CD4-positive, alpha-beta memory T cell (primary cell): ENCODE results near the gene FIGNL1. TPM values are rescaled to one million over a fixed set of nuclear protein-coding genes. Genes with fewer than 3 reads are reported as not detected.
A peak's percentile ranks its signal among the peaks of the same experiment; 100 is the strongest.

Experiments
- CTCF ChIA-PET: fragments of 350-600 bp; sonication (Branson Sonifier 250); formaldehyde crosslinking; loops from one replicate; lab custom pipeline; 2021; ENCODE audit warnings: inconsistent platforms; ENCODE audit not compliant: partially characterized antibody; lab: Charles Lee
- POLR2A ChIA-PET: fragments of 350-600 bp; sonication (Branson Sonifier 250); formaldehyde crosslinking; loops from one replicate; lab custom pipeline; 2021; ENCODE audit not compliant: partially characterized antibody; lab: Charles Lee
- DNase-seq, 5 donors: peaks; one replicate each; pipeline versions ENCODE4 v3.0.0 to v3.0.0-alpha.2; 2020 to 2022; ENCODE audit warnings: mixed read lengths in 1 of 5
- H3K27ac ChIP-seq: one replicate; pipeline ENCODE4 v1.7.0; 2013; ENCODE audit warnings: low read depth, low read length
- H3K27me3 ChIP-seq: 2 replicates; pipeline ENCODE4 v1.7.0; 2013; ENCODE audit warnings: mild to moderate bottlenecking, low read length, moderate library complexity; ENCODE audit not compliant: insufficient read depth
- H3K36me3 ChIP-seq: 2 replicates; pipeline ENCODE4 v1.7.0; 2013; ENCODE audit warnings: mild to moderate bottlenecking, low read length, moderate library complexity; ENCODE audit not compliant: insufficient read depth
- H3K4me1 ChIP-seq: 2 replicates; pipeline ENCODE4 v1.7.0; 2013; ENCODE audit warnings: mild to moderate bottlenecking, low read length, moderate library complexity; ENCODE audit not compliant: insufficient read depth
- H3K4me3 ChIP-seq, 2 donors: one replicate each; pipeline ENCODE4 v1.7.0; 2013; ENCODE audit warnings: low read length in 2 of 2, mild to moderate bottlenecking in 1 of 2
- H3K9me3 ChIP-seq, 2 donors: one replicate each; pipeline ENCODE4 v1.7.0; 2013; ENCODE audit warnings: low read length in 2 of 2, control low read depth in 1 of 2; ENCODE audit not compliant: control insufficient read depth in 1 of 2
- H3K27ac Mint-ChIP-seq, 7 donors: one replicate each; pipeline ENCODE4 v1.8.0; 2020 to 2021; ENCODE audit warnings: mixed read lengths in 7 of 7, mild to moderate bottlenecking in 6 of 7, inconsistent platforms in 3 of 7, moderate library complexity in 3 of 7
- H3K27me3 Mint-ChIP-seq, 2 donors: one replicate each; pipeline ENCODE4 v1.8.0; 2020 to 2021; ENCODE audit warnings: mixed read lengths in 2 of 2
- H3K36me3 Mint-ChIP-seq, 2 donors: one replicate each; pipeline ENCODE4 v1.8.0; 2020 to 2021; ENCODE audit warnings: mixed read lengths in 2 of 2, inconsistent platforms in 1 of 2, mild to moderate bottlenecking in 1 of 2
- H3K4me1 Mint-ChIP-seq, 4 donors: one replicate each; pipeline ENCODE4 v1.8.0; 2020 to 2021; ENCODE audit warnings: mixed read lengths in 4 of 4, mild to moderate bottlenecking in 1 of 4
- H3K4me3 Mint-ChIP-seq, 8 donors: one replicate each; pipeline ENCODE4 v1.8.0; 2020 to 2021; ENCODE audit warnings: mixed read lengths in 8 of 8, mild to moderate bottlenecking in 7 of 8, moderate library complexity in 6 of 8, inconsistent platforms in 3 of 8
- H3K9me3 Mint-ChIP-seq, 8 donors: one replicate each; pipeline ENCODE4 v1.8.0; 2020 to 2021; ENCODE audit warnings: mixed read lengths in 8 of 8, mild to moderate bottlenecking in 5 of 8, inconsistent platforms in 3 of 8, moderate library complexity in 1 of 8
- intact Hi-C: fragments of 100-400 bp; cut with micrococcal nuclease; formaldehyde crosslinking; loops from one replicate; pipeline ENCODE4 v1.15.1; 2023
- polyA plus RNA-seq, 2 donors: library from polyadenylated mRNA; unstranded; fragments of 300-500 nt; fragmentation: Illumina TruSeq; gene quantifications; one replicate each; pipeline ENCODE4 v1.2.3, GENCODE V29; 2021
- total RNA-seq, 2 experiments: library from RNA; stranded (reverse); gene quantifications; one replicate each; pipeline ENCODE4 v1.2.3, GENCODE V29; 2021

Gene FIGNL1
- total and polyA plus RNA-seq, 4 experiments from 2014 or later = 4.8 to 17.1 (median 14.2) TPM

DNA sequence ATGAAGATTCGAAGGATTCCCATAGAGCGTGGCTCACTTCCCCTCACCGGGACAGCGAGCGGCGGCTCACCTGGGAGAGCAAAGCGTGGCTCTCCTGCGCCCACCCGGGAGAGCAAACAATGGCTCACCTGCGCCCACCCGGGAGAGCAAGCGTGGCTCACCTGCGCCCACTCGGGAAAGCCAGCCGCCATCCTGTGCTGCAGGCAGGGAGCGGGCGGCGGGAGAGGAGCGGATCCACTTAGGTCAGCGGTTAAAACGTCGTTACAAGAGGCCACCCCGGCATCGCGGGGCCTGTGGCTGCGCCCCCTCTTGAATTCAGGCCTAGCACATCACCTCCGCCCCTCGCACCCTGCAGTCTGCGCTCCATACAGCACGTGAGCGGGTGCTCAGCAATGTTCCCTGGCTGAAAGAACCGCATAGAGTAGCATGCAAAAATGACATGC is 461 bp upstream of the FIGNL1 start:
- CTCF ChIA-PET = interaction anchor here (1.2 kb wide), 1 partner anchor 308 kb away, joined by 3 read pairs; no protein-coding TSS in a partner anchor
- Histone ChIP-seq H3K4me1 (peaks cover 20% of the 10 kb centered on the region), H3K27ac (peak overlapping the region; percentile 79), H3K9me3 (no peaks in the 10 kb centered on the region), H3K27me3 (no peaks in the 10 kb centered on the region), H3K36me3 (peaks cover 11% of the 10 kb centered on the region), H3K4me3 (peak overlapping the region; percentile 66 to 73)
- Mint-ChIP-seq H3K27ac (peak overlapping the region; percentile 17 to 99 (median 96)), H3K9me3 (no peaks in the 10 kb centered on the region), H3K4me3 (peak overlapping the region; percentile 87 to 97 (median 92)), H3K36me3 (peaks cover 16 to 17% of the 10 kb centered on the region in 2 donors), H3K4me1 (peaks cover 17 to 28% (median 19%) of the 10 kb centered on the region in 4 donors), H3K27me3 (no peaks in the 10 kb centered on the region)
- peak in 1 of 5 donors; percentile 29 for DNase-seq
- POLR2A ChIA-PET = interaction anchor here (0.7 to 1.7 kb wide), 6 partner anchors 12 to 211 kb away, joined by 3 to 7 read pairs (median 3); no protein-coding TSS in a partner anchor
- intact Hi-C loops = loop anchor here (1.0 to 5.0 kb wide), 3 partner anchors 18 to 712 kb away; partner anchors contain the start of gene ZPBP

- peak overlapping the region; percentile 79 for H3K27ac ChIP-seq
- CTCF ChIA-PET = interaction anchor here (0.9 to 1.2 kb wide), 2 partner anchors 18 to 307 kb away, joined by 3 read pairs; no protein-coding TSS in a partner anchor
- H3K4me1 ChIP-seq = peaks cover 20% of the 10 kb centered on the region
- POLR2A ChIA-PET = interaction anchor here (1.1 to 1.7 kb wide), 5 partner anchors 11 to 243 kb away, joined by 3 to 7 read pairs (median 3); no protein-coding TSS in a partner anchor
- DNase-seq = peak in 1 of 5 donors; percentile 4
- H3K27me3 Mint-ChIP-seq = no peaks in the 10 kb centered on the region
- peak overlapping the region; percentile 87 to 95 (median 91) for H3K4me3 Mint-ChIP-seq
- H3K36me3 Mint-ChIP-seq = peaks cover 14 to 21% of the 10 kb centered on the region in 2 donors
- H3K4me3 ChIP-seq = peak overlapping the region; percentile 42 to 73
- H3K27ac Mint-ChIP-seq = peak overlapping the region; percentile 17 to 97 (median 95)
- H3K4me1 Mint-ChIP-seq = peaks cover 17 to 28% (median 19%) of the 10 kb centered on the region in 4 donors
- peaks cover 17% of the 10 kb centered on the region for H3K36me3 ChIP-seq
- no peaks in the 10 kb centered on the region for H3K9me3 Mint-ChIP-seq
- H3K9me3 ChIP-seq = no peaks in the 10 kb centered on the region
- H3K27me3 ChIP-seq = no peaks in the 10 kb centered on the region
- intact Hi-C loops = no loop called here
Measured at GRCh38 chr7:50449501-50449880, 659 bp downstream of the FIGNL1 start.

DNA sequence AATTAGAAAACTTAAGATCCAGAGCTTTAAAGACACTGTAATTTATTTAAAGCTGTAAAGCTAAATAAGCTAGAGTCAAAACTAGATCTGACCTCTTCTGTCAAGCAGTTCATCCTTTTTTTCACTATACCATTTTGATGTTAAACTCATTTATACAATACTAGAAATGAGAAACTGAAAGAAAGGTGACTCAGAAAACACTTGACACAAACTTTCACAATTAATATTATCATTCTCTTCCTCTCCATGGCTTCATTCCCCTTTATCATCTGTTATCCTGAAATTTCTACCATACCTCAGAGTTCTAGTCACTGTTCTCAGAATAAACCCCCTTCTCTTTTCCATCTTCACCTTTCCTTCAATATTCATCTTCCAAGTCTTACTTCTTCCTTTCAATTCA is 1.3 kb downstream of the FIGNL1 start:
- H3K9me3 Mint-ChIP-seq = no peaks in the 10 kb centered on the region
- no peaks in the 10 kb centered on the region for H3K27me3 ChIP-seq
- H3K36me3 Mint-ChIP-seq = peaks cover 18 to 28% of the 10 kb centered on the region in 2 donors
- H3K4me3 Mint-ChIP-seq = peak overlapping the region in 1 of 8 donors; percentile 92
- H3K27me3 Mint-ChIP-seq = no peaks in the 10 kb centered on the region
- H3K9me3 ChIP-seq = no peaks in the 10 kb centered on the region
- peaks cover 20% of the 10 kb centered on the region for H3K4me1 ChIP-seq
- peak overlapping the region; percentile 79 for H3K27ac ChIP-seq
- peak overlapping the region; percentile 17 to 97 (median 95) for H3K27ac Mint-ChIP-seq
- CTCF ChIA-PET = interaction anchor here (1.2 kb wide), 1 partner anchor 20 kb away, joined by 3 read pairs; no protein-coding TSS in a partner anchor
- peaks cover 17% of the 10 kb centered on the region for H3K36me3 ChIP-seq
- DNase-seq = no peak
- no peak overlapping the region for H3K4me3 ChIP-seq
- POLR2A ChIA-PET = interaction anchor here (1.1 kb wide), 1 partner anchor 242 kb away, joined by 3 read pairs; no protein-coding TSS in a partner anchor
- intact Hi-C loops = no loop called here
- peaks cover 17 to 28% (median 20%) of the 10 kb centered on the region in 4 donors for H3K4me1 Mint-ChIP-seq

DNA sequence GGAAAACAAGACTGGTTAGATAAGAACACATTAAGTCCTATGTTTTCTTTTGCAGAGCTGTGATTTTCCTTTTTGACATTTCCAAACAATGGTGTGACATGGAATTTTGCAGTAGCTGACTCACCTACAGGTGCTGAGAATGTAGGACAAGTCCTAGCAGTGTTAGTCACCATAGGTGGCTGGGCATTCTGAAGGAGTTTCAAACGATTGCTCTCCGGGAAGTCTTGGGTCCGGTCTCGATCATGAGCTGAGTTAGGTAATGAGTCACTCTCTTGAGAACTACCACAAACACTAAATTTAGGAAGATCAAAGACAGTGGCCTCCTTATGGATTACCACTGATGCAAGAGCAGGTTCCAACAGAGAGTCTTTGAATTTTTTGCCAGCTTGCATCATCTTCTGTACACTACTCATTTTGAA is 3.6 kb downstream of the FIGNL1 start:
- ChIA-PET POLR2A (no interaction called here), CTCF (no interaction called here)
- peaks cover 17 to 28% (median 20%) of the 10 kb centered on the region in 4 donors for H3K4me1 Mint-ChIP-seq
- H3K4me3 Mint-ChIP-seq = no peak overlapping the region
- no peak overlapping the region for H3K27ac ChIP-seq
- peak overlapping the region in 1 of 7 donors; percentile 22 for H3K27ac Mint-ChIP-seq
- H3K36me3 ChIP-seq = peaks cover 17% of the 10 kb centered on the region
- peaks cover 28 to 33% of the 10 kb centered on the region in 2 donors for H3K36me3 Mint-ChIP-seq
- H3K4me3 ChIP-seq = no peak overlapping the region
- no peak for DNase-seq
- no peaks in the 10 kb centered on the region for H3K27me3 Mint-ChIP-seq
- H3K9me3 Mint-ChIP-seq = no peaks in the 10 kb centered on the region
- H3K9me3 ChIP-seq = no peaks in the 10 kb centered on the region
- intact Hi-C loops = no loop called here
- no peaks in the 10 kb centered on the region for H3K27me3 ChIP-seq
- H3K4me1 ChIP-seq = peaks cover 20% of the 10 kb centered on the region

DNA sequence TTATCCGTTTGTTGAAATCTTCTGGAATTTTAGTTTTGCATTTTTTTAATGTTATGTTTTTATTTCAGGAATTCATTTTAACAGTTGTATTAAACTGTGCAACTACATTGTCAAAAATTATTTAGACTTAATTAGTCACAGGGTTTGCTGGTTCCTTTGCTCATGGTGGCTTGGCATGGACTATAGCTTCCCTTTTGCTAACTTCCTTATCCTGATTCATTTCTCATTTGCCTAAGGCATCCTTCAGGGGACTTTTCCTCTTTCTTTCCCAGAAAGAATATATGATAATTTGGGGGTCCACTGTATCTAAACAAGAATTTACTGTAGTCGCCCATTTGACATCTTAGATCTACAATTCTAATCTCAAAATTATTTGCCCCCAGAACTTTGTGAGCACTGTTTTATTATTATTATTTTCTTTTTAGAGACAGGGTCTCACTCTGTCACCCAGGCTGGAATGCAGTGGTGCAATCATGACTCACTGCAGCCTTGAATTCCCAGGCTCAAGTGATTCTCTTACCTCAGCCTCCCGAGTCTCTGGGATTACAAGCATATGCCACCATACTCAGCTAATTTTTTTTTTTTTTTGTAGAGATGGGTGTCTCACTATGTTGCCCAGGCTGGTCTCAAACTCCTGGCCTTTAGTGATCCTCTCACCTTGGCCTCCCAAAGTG is 13.9 kb downstream of the FIGNL1 start:
- intact Hi-C loops = no loop called here
- H3K27me3 Mint-ChIP-seq = no peaks in the 10 kb centered on the region
- H3K27ac ChIP-seq = no peak overlapping the region
- H3K9me3 ChIP-seq = no peaks in the 10 kb centered on the region
- DNase-seq = no peak
- CTCF ChIA-PET = interaction anchor here (2.9 kb wide), 1 partner anchor 18 kb away, joined by 9 read pairs; no protein-coding TSS in a partner anchor
- peaks cover 15% of the 10 kb centered on the region in 2 donors for H3K36me3 Mint-ChIP-seq
- no peaks in the 10 kb centered on the region for H3K36me3 ChIP-seq
- no peaks in the 10 kb centered on the region for H3K4me1 Mint-ChIP-seq
- H3K4me3 ChIP-seq = no peak overlapping the region
- H3K27ac Mint-ChIP-seq = no peak overlapping the region
- no peaks in the 10 kb centered on the region for H3K4me1 ChIP-seq
- POLR2A ChIA-PET = no interaction called here
- no peak overlapping the region for H3K4me3 Mint-ChIP-seq
- H3K27me3 ChIP-seq = no peaks in the 10 kb centered on the region
- peaks cover 0 to 3% (median 0%) of the 10 kb centered on the region in 8 donors for H3K9me3 Mint-ChIP-seq

DNA sequence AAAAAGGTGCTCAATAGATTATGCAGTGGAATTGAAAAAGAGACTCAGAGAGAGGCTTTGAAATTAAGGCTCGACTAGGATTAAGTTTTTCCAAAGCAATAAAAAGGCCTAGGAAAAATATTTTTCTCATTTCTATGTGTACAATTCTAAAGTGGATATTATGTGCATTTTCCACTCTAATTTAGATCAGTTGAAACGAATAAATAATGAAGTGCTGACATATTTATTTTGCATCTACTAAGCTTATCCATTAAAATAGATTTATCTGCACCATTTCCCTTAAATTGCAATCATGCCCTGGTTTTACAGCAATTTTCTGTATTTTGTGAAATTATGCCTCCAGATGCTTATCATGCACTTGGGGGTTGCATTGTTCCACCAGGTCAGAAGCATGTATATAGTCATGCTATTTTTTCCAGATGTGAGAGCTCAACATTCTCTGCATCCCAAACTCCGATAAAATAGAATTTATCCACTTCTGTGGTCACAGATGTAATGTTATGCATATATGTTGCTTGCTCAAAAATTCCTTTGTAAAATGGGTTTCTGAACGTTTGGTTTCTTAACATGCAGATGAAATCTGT is 18.3 kb downstream of the FIGNL1 start:
- Histone ChIP-seq H3K4me1 (no peaks in the 10 kb centered on the region), H3K27me3 (no peaks in the 10 kb centered on the region), H3K9me3 (no peaks in the 10 kb centered on the region), H3K36me3 (no peaks in the 10 kb centered on the region), H3K27ac (no peak overlapping the region), H3K4me3 (no peak overlapping the region)
- H3K36me3 Mint-ChIP-seq = no peaks in the 10 kb centered on the region
- no peaks in the 10 kb centered on the region for H3K4me1 Mint-ChIP-seq
- no peaks in the 10 kb centered on the region for H3K27me3 Mint-ChIP-seq
- no peaks in the 10 kb centered on the region for H3K9me3 Mint-ChIP-seq
- H3K4me3 Mint-ChIP-seq = no peak overlapping the region
- H3K27ac Mint-ChIP-seq = no peak overlapping the region
- CTCF ChIA-PET = interaction anchor here (0.6 kb wide), 1 partner anchor 312 kb away, joined by 3 read pairs; no protein-coding TSS in a partner anchor
- POLR2A ChIA-PET = no interaction called here
- DNase-seq = no peak
- intact Hi-C loops = no loop called here

DNA sequence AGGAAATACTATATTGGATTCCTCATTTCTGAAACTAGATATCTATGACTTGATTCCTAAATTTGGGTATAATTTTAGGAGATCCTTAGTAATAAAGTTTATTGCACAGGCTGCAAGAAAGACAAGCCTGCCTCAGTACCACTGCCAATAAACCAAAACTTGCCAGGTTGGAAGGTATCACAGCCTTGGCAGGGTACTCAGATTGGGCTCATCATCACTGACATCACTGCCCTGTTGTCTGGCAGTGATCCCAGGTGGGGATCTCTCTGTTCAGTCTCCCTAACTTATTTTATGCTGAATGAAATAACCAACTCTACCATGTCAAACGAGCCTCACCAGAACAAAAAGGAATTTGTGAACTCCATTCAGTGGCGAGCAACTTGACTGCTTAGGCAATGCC is 18.8 kb downstream of the FIGNL1 start:
- ChIA-PET POLR2A (no interaction called here), CTCF (no interaction called here)
- no peak for DNase-seq
- intact Hi-C loops = no loop called here
- H3K36me3 ChIP-seq = no peaks in the 10 kb centered on the region
- Mint-ChIP-seq H3K27me3 (no peaks in the 10 kb centered on the region), H3K36me3 (no peaks in the 10 kb centered on the region), H3K27ac (no peak overlapping the region), H3K4me1 (no peaks in the 10 kb centered on the region), H3K9me3 (no peaks in the 10 kb centered on the region), H3K4me3 (no peak overlapping the region)
- H3K9me3 ChIP-seq = no peaks in the 10 kb centered on the region
- H3K27ac ChIP-seq = no peak overlapping the region
- H3K4me1 ChIP-seq = no peaks in the 10 kb centered on the region
- no peak overlapping the region for H3K4me3 ChIP-seq
- H3K27me3 ChIP-seq = no peaks in the 10 kb centered on the region
